ENCODE data around the gene SWSAP1. TPM values are rescaled to one million over a fixed set of nuclear protein-coding genes. Genes with fewer than 3 reads are reported as not detected.
A peak's percentile ranks its signal among the peaks of the same experiment; 100 is the strongest.
"Not testable (repeated sequence)": the region's sequence is repeated elsewhere in the genome, so short reads cannot be mapped to it uniquely, and the experiment has no call there.

Gene SWSAP1, protein sequence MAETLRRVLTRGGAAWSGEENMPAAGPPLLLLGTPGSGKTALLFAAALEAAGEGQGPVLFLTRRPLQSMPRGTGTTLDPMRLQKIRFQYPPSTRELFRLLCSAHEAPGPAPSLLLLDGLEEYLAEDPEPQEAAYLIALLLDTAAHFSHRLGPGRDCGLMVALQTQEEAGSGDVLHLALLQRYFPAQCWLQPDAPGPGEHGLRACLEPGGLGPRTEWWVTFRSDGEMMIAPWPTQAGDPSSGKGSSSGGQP
- 2.0 TPM for total RNA-seq
- long read RNA-seq, transcript SWSAP1-201 (2 exons, 1,684 nt): major isoform, 6 of 9 reads
- long read RNA-seq, partial matches to known transcripts: 3 of 9 reads
- long read RNA-seq, other reads (novel, unspliced or antisense): 0 of 9 reads

DNA sequence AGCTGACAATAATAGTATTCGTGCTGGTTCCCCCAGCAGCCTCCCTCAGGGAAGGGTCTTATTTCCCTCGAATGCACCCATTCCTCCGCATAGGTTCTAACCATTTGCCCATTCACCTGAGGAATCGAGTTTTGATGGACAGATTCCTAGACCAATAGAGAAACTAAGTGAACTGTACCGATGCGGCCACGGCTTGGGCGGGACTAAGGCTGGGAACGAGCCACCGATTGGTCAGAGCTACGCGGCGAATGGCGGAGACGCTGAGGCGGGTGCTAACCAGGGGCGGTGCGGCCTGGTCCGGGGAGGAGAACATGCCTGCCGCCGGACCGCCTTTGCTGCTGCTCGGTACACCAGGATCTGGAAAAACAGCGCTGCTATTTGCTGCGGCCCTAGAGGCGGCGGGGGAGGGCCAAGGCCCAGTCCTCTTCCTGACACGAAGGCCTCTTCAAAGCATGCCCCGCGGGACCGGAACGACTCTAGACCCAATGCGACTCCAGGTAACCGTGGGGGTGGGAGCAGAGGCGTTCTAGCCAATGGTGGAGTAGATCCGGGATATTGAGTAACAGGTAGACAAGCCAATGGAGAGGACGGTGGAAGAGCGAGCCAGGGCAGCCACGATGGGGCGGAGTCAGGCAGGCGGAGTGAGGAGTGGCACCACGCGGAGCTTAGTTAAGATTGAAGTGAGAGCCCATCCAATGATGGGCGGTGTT, at the start of gene SWSAP1:
Gene SWSAP1, plus strand, starts transcription at position 234 of the 710 bp plus-strand sequence. Its CDS starts 15 bp downstream, at position 249.
- DNase-seq (peak; percentile 99), ATAC-seq (peak; percentile 96)
- intact Hi-C loops (cut with micrococcal nuclease): no loop called here

DNA sequence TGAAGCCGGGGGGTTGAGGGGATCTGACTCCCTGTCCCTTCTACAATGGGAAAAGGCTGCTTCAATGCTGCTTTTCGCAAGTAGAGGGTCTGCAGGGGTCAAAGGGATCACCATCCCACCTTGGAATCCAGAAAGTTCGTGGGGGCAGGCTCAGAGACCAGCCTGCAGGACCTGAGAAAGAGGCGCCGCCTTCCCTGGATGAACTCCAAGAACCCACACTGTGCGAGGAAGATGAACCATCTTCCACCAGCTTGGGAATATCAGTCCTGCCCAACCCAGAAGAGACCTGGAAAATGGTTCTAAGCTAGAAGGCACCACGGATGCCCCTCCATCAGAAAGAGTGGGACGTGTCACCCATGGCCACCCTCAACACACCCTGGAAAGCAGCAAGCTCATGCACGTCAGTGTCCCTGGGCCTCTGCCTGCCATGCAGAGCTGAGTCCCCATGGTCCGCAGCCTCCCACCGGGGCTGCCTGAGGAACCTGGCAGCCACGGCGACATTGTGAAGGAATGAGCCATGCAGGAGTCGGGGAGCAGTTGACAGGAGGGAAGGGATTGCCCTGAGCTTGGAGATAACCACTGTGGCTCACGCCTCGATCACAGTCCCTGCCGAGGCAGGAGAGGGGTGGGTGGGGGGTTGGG, 49.6 kb upstream of the SWSAP1 start:
- intact Hi-C loops (cut with micrococcal nuclease): no loop called here
- ATAC-seq (peak; percentile 14), DNase-seq (no peak)

DNA sequence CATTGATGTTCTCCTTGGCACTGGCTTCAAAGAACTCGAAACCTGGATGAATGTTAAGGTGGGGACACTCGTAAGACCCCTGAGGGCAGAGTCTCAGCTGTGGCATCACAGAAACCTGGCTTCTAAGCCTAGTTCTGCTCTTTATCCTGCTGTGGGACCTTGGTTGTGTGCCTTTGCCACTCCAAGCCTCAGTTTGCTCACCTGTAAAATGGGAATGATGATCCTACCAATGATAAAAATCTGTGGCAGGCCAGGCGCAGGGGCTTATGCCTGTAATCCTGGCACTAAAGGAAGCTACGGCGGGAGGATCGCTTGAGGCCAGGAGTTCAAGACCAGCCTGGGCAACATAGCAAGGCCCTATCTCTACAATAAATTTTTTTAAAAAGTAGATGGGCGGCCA, 48.9 kb upstream of the SWSAP1 start:
- ATAC-seq (no peak), DNase-seq (no peak)
- intact Hi-C loops (cut with micrococcal nuclease): no loop called here

DNA sequence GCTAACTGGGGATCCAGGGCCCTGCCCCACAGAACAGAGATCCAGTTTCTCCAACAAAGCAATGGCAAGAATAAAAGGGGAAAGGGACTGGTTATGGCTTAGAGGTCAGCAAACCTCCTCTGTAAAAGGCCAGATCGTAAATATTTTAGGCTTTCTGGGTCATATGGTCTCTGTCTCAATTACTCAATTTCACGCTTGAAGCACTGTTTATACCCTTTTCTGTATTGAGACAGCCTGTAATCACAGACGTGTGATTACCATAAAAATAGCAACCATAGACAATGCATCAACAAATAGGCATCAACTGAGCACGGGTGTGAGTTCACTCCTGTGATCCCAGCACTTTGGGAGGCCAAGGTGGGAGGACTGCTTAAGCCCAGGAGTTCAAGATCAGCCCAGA, 44.3 kb upstream of the SWSAP1 start:
- intact Hi-C loops (cut with micrococcal nuclease): no loop called here
- no peak for DNase-seq
- no peak for ATAC-seq

DNA sequence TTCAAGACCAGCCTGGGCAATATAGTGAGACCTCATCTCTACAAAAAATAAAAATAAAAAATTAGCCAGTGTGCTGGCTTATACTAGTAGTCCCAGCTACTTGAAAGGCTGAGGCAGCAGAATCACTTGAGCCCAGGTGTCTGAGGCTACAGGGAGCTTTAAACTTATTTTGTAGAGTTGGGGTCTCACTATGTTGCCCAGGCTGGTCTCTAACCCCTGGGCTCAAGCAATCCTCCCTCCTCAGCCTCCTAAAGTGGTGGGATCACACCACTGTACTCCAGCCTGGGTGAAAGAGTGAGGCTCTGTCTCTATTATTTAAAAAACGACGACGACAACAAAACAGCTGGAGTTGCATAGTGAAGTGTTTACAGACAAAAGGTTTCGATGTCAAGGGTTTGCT, 43.0 kb upstream of the SWSAP1 start:
- no peak for ATAC-seq
- no peak for DNase-seq
- intact Hi-C loops (cut with micrococcal nuclease): no loop called here

DNA sequence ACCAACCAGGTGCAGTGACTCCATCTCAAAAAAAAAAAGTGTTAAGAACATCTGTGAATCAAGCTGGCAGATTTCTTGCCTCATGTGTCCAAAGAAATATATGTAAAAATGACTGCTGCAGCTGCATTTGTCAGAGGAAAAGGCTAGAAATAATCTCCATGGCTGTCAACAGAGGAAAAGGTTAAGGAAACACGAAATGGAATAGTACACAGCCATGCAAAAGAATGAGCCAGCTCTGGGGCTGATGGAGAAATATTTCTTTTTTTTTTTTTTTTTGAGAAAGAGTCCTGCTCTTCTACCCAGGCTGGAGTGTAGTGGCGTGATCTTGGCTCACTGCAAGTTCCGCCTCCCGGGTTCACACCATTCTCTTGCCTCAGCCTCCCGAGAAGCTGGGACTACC, 41.6 kb upstream of the SWSAP1 start:
- ATAC-seq: no peak
- no peak for DNase-seq
- intact Hi-C loops (cut with micrococcal nuclease): no loop called here

DNA sequence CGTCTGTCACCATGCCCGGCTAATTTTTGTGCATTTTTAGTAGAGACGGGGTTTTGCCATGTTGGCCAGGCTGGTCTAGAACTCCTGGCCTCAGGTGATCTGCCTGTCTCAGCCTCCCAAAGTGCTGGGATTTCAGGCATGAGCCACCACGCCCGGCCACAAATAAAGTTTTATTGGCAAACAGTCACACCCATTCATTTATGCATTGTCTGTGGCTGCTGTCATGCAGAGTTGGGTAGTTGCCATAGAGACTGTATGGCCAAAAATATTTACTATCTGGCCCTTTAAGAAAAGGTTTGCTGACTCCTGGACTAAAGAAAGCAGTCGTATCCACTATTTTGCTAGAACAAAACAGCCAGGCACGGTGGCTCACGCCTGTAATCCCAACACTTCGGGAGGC, 40.6 kb upstream of the SWSAP1 start:
- intact Hi-C loops (cut with micrococcal nuclease); DNase-seq; ATAC-seq: not testable (repeated sequence)

DNA sequence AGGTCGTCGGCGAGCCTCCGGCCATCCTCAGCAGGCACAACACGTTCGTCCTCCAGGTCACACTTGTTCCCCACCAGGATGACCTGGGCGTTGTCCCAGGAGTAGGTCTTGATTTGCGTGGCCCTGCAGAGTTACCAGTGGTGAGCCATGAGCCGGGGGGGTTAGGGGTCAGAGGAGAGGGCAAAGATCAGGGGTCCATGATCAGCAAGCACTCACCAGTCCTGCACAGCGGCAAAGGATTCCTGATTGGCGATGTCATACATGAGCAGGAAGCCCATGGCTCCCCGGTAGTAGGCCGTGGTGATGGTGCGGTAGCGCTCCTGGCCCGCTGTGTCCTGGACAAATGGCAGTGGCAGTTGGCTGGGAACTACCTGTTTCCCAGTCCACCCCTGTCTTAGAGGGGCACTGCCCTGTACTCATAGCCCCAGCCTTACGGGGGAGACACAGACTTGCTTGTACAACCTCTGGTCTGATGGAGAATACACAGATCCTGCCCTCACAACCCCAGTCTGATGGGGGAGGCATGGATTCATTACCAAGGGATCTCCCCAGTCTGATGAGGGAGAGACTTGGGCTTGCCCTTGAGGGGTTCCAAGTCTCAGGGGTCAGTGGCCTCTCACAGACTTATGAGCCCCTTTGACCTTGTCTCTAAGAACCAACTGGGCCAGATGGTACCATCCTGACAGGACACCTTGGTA, 38.9 kb upstream of the SWSAP1 start:
- ATAC-seq: no peak
- intact Hi-C loops (cut with micrococcal nuclease): no loop called here
- no peak for DNase-seq

DNA sequence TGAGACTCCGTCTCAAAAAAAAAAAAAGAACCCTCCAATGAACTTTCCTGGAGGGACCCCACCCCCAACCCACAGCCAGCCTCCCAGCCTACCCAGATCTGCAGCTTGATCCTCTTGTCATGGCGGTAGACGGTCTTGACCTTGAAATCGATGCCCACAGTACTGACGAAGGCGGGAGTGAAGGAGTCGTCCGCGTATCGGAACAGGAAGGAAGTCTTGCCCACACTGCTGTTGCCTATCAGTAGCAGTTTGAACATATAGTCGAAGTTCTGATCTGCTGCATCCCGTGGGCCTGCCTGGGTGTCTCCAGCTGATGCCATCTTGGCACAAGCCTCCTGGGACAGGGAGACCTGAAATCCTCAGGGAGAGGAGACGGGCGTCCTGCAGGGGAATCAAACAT, 37.4 kb upstream of the SWSAP1 start:
- DNase-seq (no peak), ATAC-seq (no peak)
- intact Hi-C loops (cut with micrococcal nuclease): no loop called here

DNA sequence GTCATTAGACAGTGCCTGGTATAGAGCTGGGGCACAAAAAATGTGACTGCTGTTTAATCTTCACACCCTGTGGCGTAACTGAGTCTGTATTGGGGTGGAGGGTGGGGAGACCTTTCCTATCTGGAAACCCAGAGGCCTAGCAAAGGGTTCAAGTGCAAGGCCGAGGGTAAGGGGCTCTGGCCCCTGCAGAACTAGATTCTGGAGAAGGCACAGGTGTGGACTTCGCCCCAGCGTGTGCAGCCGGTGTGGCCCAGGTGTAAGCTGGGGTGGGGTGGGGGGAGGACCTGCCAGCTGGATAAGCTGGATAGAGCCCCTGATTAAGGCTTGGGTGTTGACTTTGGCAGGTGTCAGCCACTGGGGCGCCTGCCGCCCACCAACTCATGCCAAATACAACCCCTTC, 36.3 kb upstream of the SWSAP1 start:
- intact Hi-C loops (cut with micrococcal nuclease): no loop called here
- DNase-seq (no peak), ATAC-seq (no peak)

DNA sequence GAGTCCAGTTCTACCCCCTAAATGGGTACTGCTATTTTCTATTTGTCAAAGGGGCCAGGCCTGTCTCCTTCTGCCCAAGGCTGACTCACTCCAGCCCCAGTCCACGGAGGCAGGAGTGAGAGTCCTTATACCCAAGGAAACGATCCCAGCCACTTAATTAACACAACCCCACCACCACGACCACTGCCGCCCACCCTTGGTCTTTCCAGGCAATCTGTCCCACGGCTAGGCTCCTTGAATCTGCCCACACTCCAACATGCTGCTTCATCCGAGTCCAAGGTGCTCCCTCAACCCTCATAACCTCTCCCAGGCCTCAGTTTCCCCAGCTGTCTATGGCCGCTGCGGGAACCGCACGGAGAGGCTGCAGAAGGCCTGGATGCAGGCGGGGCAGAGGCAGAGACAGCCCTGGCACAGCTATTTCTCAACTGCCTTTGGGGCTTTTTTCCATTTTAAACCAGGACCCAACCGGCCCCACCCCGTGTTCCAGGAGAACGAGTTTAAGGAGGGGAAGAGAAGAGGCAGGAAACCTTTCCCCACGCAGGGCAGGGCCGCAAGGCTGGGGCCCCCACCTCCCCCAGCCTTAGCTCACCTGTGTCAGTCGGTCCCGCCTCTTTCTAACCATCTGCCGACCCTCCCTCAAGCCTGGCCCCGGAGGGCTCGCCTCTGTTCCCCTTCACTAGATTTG, 35.8 kb upstream of the SWSAP1 start:
- DNase-seq: no peak
- intact Hi-C loops (cut with micrococcal nuclease): no loop called here
- peak; percentile 36 for ATAC-seq

DNA sequence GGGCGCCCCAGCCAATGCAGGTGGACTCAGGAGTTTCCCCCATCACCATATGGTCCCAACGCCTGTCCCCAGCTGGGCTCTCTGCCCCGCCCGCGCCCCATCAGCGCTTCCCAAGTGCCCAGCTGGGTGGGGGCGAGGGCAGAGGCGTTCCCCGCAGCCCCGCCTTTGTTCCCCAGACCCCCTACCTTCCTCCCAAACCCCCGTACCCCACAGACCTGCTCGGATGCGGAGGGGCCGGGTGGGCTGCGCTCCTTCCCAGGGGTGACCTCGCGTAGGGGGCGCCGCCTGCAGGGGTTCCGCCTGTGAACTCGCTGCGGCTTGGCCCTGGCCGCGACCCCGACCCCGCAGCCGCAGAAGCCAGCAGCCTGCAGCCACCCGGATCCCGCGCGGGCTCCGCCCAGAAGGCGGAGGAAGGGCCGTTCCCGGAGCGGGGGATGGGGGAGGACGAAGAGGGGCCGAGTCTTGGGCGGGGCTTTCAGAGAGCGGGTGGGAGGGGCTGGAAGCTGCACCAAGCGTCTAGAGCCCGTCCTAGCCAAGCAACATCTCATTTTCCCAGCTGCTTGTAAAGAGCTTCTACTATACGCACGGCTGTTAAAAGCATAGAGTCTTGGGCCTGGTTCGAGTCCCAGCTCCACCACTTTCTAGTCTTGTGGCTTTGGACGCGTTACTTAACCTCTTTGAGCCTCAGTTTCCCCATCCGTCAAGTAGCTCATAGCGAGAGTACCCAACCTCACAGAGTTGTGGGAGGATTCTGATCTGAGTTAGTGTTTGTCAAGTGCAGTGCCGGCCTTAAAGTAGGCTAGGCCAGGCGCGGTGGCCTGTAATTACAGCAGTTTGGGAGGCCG, 35.0 kb upstream of the SWSAP1 start, which contains the start of gene RAB3D:
Gene RAB3D, minus strand, starts transcription at position 404 of the 845 bp plus-strand sequence. CDS start 2,258 bp downstream, outside the sequence.
- intact Hi-C loops (cut with micrococcal nuclease): no loop called here
- ATAC-seq (peak; percentile 98), DNase-seq (peak; percentile 95)

DNA sequence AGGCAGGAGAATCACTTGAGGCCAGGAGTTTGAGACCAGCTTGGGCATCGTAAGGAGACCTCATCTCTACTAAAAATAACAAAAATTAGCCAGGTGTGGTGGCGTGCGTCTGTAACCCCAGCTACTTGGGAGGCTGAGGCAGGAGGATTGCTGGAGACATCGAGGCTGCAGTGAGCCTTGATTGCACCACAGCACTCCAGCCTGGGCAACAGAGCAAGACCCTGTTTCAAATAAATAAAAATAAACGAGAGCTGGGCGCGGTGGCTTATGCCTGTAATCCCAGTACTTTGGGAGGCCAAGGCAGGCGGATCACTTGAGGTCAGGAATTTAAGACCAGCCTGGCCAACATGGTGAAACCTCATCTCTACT, 34.4 kb upstream of the SWSAP1 start:
- intact Hi-C loops (cut with micrococcal nuclease): not testable (repeated sequence)

DNA sequence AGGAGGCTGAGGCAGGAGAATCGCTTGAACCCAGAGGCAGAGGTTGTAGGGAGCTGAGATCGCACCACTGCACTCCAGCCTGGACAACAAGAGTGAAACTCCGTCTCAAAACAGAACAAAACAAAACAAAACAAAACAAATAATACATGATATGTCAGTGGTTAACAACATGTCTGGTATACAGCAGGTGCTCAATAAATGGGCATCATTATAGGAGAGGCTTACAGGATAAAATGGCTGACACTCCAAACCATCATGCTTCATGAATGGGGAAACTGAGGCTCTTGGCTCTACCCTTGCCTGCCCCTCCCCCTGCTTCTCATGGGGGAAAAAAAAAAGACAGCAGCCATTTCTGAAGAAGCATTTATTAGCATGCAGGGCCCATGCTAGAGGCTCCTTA, 32.0 kb upstream of the SWSAP1 start:
- ATAC-seq: no peak
- intact Hi-C loops (cut with micrococcal nuclease): no loop called here
- DNase-seq: no peak

More for the DNA sequence above, 34.4 kb upstream of the SWSAP1 start:
- DNase-seq, ATAC-seq: not testable (repeated sequence)

DNA sequence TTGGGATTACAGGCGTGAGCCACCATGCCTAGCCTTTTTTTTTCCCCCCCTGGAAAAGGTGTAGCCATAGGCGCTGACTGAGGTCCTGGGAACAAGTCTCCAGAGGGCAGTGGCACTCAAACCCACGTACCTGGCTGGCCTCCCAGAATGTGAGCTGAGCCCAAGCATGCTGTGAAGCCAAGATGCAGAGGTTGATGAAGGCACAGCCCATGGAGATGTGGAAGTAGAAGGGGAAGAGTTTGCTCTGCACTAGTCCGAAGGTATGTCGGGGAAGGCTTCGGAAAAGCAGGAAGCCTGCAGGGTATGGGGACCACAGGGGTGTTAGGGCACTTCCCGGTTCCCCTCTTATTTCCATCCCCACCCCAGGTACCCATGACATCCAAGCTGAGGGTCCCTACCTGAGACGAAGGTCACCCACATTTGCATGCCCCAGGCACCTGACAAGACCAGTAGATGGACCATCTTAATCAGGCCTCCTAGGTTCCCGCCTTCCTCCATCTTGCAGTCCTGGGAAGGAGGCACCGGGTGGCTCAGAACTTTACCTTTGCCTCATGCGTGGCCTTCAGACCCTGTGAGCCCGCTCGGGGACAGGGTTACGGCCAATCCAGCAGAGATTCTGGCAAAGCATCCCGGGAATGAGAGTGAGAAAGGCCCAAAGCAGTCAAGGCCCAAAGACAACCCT, 29.2 kb upstream of the SWSAP1 start:
- ATAC-seq (no peak), DNase-seq (no peak)
- intact Hi-C loops (cut with micrococcal nuclease): no loop called here

DNA sequence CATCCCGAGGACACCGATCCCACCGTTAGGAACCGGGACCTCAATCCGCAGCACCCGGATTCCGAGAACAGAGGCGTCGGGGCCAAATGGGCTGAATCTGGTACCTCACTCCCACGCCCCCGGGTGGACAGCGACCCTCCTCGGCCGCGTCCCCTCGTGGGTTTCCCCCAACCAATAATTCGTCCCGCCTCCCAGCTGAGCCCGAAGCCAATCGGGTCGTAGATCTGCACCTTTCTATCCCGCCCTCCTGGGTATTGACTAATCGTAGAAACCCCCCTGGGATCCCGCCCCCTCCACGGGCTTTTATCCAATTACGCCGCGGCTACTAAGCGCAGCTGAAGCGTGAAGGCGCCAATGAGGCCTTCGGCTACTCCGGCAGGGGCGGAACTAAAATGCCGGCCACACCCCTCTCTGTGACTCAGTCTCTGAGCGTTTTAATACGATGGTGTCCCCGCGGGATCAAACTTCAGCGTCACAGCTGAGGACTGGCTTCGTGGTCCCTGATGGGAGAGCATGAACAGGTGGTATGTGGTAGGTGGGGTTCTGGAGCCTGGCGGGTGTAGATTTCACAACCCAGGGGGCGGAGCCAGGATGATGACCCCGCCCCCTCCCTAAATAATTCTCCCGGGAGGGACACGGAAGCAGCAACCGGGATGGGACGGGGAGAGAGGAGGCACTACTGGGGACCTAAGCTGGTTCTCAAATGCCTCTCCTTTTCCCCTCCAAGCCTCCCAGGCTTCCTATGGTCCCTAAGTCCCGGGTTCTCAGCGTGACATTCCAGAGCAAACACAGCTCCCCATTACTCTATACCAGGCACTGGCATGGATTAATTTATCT, 28.1 kb upstream of the SWSAP1 start, which contains the start of the genes CCDC159 and TMEM205:
Gene CCDC159, plus strand, starts transcription at position 416 of the 837 bp plus-strand sequence. Its CDS starts 88 bp downstream, at position 504.
Gene TMEM205, minus strand, starts transcription at position 165 of the 837 bp plus-strand sequence. CDS start 649 bp downstream, outside the sequence.
- ATAC-seq: peak; percentile 96
- intact Hi-C loops (cut with micrococcal nuclease): no loop called here

More for the DNA sequence above, 28.1 kb upstream of the SWSAP1 start, which contains the start of the genes CCDC159 and TMEM205:
- peak; percentile 97 for DNase-seq
